22Rv1 (cell line): ENCODE measurements around the gene COMMD4.

ENCODE experiments used
- CTCF ChIP-seq: fragments of 450-650 bp; IDR thresholded peaks from 2 replicates; pipeline ENCODE4 v1.5.1; 2017; ENCODE audit warnings: mild to moderate bottlenecking
- ZFX ChIP-seq: fragments of 450-650 bp; IDR thresholded peaks from 2 replicates; pipeline ENCODE4 v1.6.1; 2017; ENCODE audit warnings: antibody characterized with exemption, borderline replicate concordance

- no peak for TF ChIP-seq CTCF
- no peak for TF ChIP-seq ZFX
Observed at GRCh38 chr15:75314552-75315290, 21.1 kb upstream of the COMMD4 start.
